Activated naive CD8-positive, alpha-beta T cell treated with anti-CD3 and anti-CD28 coated beads for 36 hours (primary cell): ENCODE measurements around the gene ZBTB16. TPM values are rescaled to one million over a fixed set of nuclear protein-coding genes. Genes with fewer than 3 reads are reported as not detected.

Experiments used
- DNase-seq: peaks from one replicate; pipeline ENCODE4 v3.0.0; 2021
- H3K27ac Mint-ChIP-seq: one replicate; pipeline ENCODE4 v1.8.0; 2022; ENCODE audit warnings: mild to moderate bottlenecking, moderate library complexity, mixed read lengths
- H3K27me3 Mint-ChIP-seq: one replicate; pipeline ENCODE4 v1.8.0; 2022; ENCODE audit warnings: mild to moderate bottlenecking, mixed read lengths
- H3K36me3 Mint-ChIP-seq: one replicate; pipeline ENCODE4 v1.8.0; 2021; ENCODE audit warnings: mild to moderate bottlenecking, mixed read lengths
- H3K4me1 Mint-ChIP-seq: one replicate; pipeline ENCODE4 v1.8.0; 2021; ENCODE audit warnings: mixed read lengths
- H3K4me3 Mint-ChIP-seq: one replicate; pipeline ENCODE4 v1.8.0; 2022; ENCODE audit warnings: mild to moderate bottlenecking, moderate library complexity, mixed read lengths
- H3K9me3 Mint-ChIP-seq: one replicate; pipeline ENCODE4 v1.8.0; 2022; ENCODE audit warnings: mixed read lengths
- total RNA-seq, 2 experiments: library from RNA; stranded (reverse); gene quantifications; one replicate each; pipeline ENCODE4 v1.2.3, GENCODE V29; 2021

The ZBTB16 gene
- total RNA-seq, 2 experiments from 2014 or later, result 1.7 to 2.1 TPM

GRCh38 chr11:114145166-114145775, 85.8 kb downstream of the ZBTB16 start:
- Mint-ChIP-seq H3K27me3 (no peaks in the 10 kb centered on the region), H3K9me3 (no peaks in the 10 kb centered on the region), H3K4me1 (peaks cover 4% of the 10 kb centered on the region), H3K27ac (no peak overlapping the region), H3K4me3 (no peak overlapping the region), H3K36me3 (no peaks in the 10 kb centered on the region)
- DNase-seq, result no peak

- no peaks in the 10 kb centered on the region for H3K36me3 Mint-ChIP-seq
- H3K27ac Mint-ChIP-seq, result no peak overlapping the region
- peaks cover 8% of the 10 kb centered on the region for H3K4me1 Mint-ChIP-seq
- H3K4me3 Mint-ChIP-seq, result no peak overlapping the region
- H3K27me3 Mint-ChIP-seq, result no peaks in the 10 kb centered on the region
- no peak for DNase-seq
- H3K9me3 Mint-ChIP-seq, result no peaks in the 10 kb centered on the region
Observed at GRCh38 chr11:114147375-114148012, 88.0 kb downstream of the ZBTB16 start.

- peaks cover 10% of the 10 kb centered on the region for H3K4me1 Mint-ChIP-seq
- no peak for DNase-seq
- no peak overlapping the region for H3K4me3 Mint-ChIP-seq
- no peak overlapping the region for H3K27ac Mint-ChIP-seq
- no peaks in the 10 kb centered on the region for H3K36me3 Mint-ChIP-seq
- no peaks in the 10 kb centered on the region for H3K9me3 Mint-ChIP-seq
- H3K27me3 Mint-ChIP-seq, result no peaks in the 10 kb centered on the region
Observed at GRCh38 chr11:114148013-114148382, 88.5 kb downstream of the ZBTB16 start.

- Mint-ChIP-seq H3K27ac (no peak overlapping the region), H3K36me3 (no peaks in the 10 kb centered on the region), H3K9me3 (no peaks in the 10 kb centered on the region), H3K4me1 (peaks cover 14% of the 10 kb centered on the region), H3K4me3 (no peak overlapping the region), H3K27me3 (no peaks in the 10 kb centered on the region)
- DNase-seq, result no peak
Observed at GRCh38 chr11:114149689-114150407, 90.3 kb downstream of the ZBTB16 start.

GRCh38 chr11:114150671-114151070, 91.2 kb downstream of the ZBTB16 start:
- no peaks in the 10 kb centered on the region for H3K36me3 Mint-ChIP-seq
- no peaks in the 10 kb centered on the region for H3K27me3 Mint-ChIP-seq
- no peak for DNase-seq
- H3K9me3 Mint-ChIP-seq, result no peaks in the 10 kb centered on the region
- H3K4me1 Mint-ChIP-seq, result peaks cover 17% of the 10 kb centered on the region
- no peak overlapping the region for H3K27ac Mint-ChIP-seq
- no peak overlapping the region for H3K4me3 Mint-ChIP-seq

GRCh38 chr11:114151631-114152030, 92.1 kb downstream of the ZBTB16 start:
- Mint-ChIP-seq H3K4me1 (peaks cover 17% of the 10 kb centered on the region), H3K27me3 (no peaks in the 10 kb centered on the region), H3K4me3 (no peak overlapping the region), H3K36me3 (no peaks in the 10 kb centered on the region), H3K27ac (no peak overlapping the region), H3K9me3 (no peaks in the 10 kb centered on the region)
- no peak for DNase-seq

- H3K27me3 Mint-ChIP-seq, result no peaks in the 10 kb centered on the region
- no peaks in the 10 kb centered on the region for H3K9me3 Mint-ChIP-seq
- H3K4me3 Mint-ChIP-seq, result no peak overlapping the region
- no peak for DNase-seq
- H3K36me3 Mint-ChIP-seq, result no peaks in the 10 kb centered on the region
- H3K4me1 Mint-ChIP-seq, result peaks cover 22% of the 10 kb centered on the region
- H3K27ac Mint-ChIP-seq, result no peak overlapping the region
Observed at GRCh38 chr11:114152162-114152561, 92.7 kb downstream of the ZBTB16 start.

- no peaks in the 10 kb centered on the region for H3K36me3 Mint-ChIP-seq
- no peak overlapping the region for H3K4me3 Mint-ChIP-seq
- no peaks in the 10 kb centered on the region for H3K27me3 Mint-ChIP-seq
- H3K27ac Mint-ChIP-seq, result no peak overlapping the region
- H3K4me1 Mint-ChIP-seq, result peaks cover 27% of the 10 kb centered on the region
- no peaks in the 10 kb centered on the region for H3K9me3 Mint-ChIP-seq
- DNase-seq, result no peak
Observed at GRCh38 chr11:114152785-114153184, 93.3 kb downstream of the ZBTB16 start.

GRCh38 chr11:114153224-114153623, 93.7 kb downstream of the ZBTB16 start:
- no peak for DNase-seq
- Mint-ChIP-seq H3K27ac (no peak overlapping the region), H3K4me1 (peaks cover 30% of the 10 kb centered on the region), H3K36me3 (no peaks in the 10 kb centered on the region), H3K27me3 (no peaks in the 10 kb centered on the region), H3K9me3 (no peaks in the 10 kb centered on the region), H3K4me3 (no peak overlapping the region)

- Mint-ChIP-seq H3K4me3 (no peak overlapping the region), H3K27ac (no peak overlapping the region), H3K4me1 (peaks cover 40% of the 10 kb centered on the region), H3K9me3 (no peaks in the 10 kb centered on the region), H3K36me3 (no peaks in the 10 kb centered on the region), H3K27me3 (no peaks in the 10 kb centered on the region)
- no peak for DNase-seq
Observed at GRCh38 chr11:114154271-114155047, 94.9 kb downstream of the ZBTB16 start.

GRCh38 chr11:114155116-114155515, 95.6 kb downstream of the ZBTB16 start:
- Mint-ChIP-seq H3K27me3 (no peaks in the 10 kb centered on the region), H3K4me3 (no peak overlapping the region), H3K9me3 (no peaks in the 10 kb centered on the region), H3K36me3 (no peaks in the 10 kb centered on the region), H3K4me1 (peaks cover 43% of the 10 kb centered on the region), H3K27ac (no peak overlapping the region)
- DNase-seq, result no peak

- H3K4me1 Mint-ChIP-seq, result peaks cover 53% of the 10 kb centered on the region
- no peak overlapping the region for H3K4me3 Mint-ChIP-seq
- no peaks in the 10 kb centered on the region for H3K9me3 Mint-ChIP-seq
- no peak for DNase-seq
- no peak overlapping the region for H3K27ac Mint-ChIP-seq
- no peaks in the 10 kb centered on the region for H3K36me3 Mint-ChIP-seq
- H3K27me3 Mint-ChIP-seq, result no peaks in the 10 kb centered on the region
Observed at GRCh38 chr11:114156131-114156581, 96.6 kb downstream of the ZBTB16 start.

- Mint-ChIP-seq H3K27ac (no peak overlapping the region), H3K36me3 (no peaks in the 10 kb centered on the region), H3K4me3 (no peak overlapping the region), H3K9me3 (no peaks in the 10 kb centered on the region), H3K4me1 (peaks cover 60% of the 10 kb centered on the region), H3K27me3 (no peaks in the 10 kb centered on the region)
- no peak for DNase-seq
Observed at GRCh38 chr11:114156782-114157181, 97.3 kb downstream of the ZBTB16 start.

GRCh38 chr11:114157476-114158050, 98.1 kb downstream of the ZBTB16 start:
- no peak overlapping the region for H3K4me3 Mint-ChIP-seq
- no peaks in the 10 kb centered on the region for H3K36me3 Mint-ChIP-seq
- H3K9me3 Mint-ChIP-seq, result no peaks in the 10 kb centered on the region
- H3K27me3 Mint-ChIP-seq, result no peaks in the 10 kb centered on the region
- no peak overlapping the region for H3K27ac Mint-ChIP-seq
- DNase-seq, result no peak
- H3K4me1 Mint-ChIP-seq, result peaks cover 59% of the 10 kb centered on the region

GRCh38 chr11:114158421-114158820, 98.9 kb downstream of the ZBTB16 start:
- Mint-ChIP-seq H3K4me1 (peaks cover 61% of the 10 kb centered on the region), H3K9me3 (no peaks in the 10 kb centered on the region), H3K4me3 (no peak overlapping the region)

More at GRCh38 chr11:114158421-114158820, 98.9 kb downstream of the ZBTB16 start:
- no peak for DNase-seq
- Mint-ChIP-seq H3K27me3 (no peaks in the 10 kb centered on the region), H3K27ac (no peak overlapping the region), H3K36me3 (no peaks in the 10 kb centered on the region)
